Middle frontal gyrus (tissue), 1 donor: Measurements from ENCODE around the gene MIR17HG.

Experiments
- DNase-seq: peaks from one replicate; pipeline ENCODE4 v3.0.0-alpha.2; 2015; ENCODE audit warnings: low spot score; ENCODE audit errors: extremely low spot score

MIR17HG gene

DNA sequence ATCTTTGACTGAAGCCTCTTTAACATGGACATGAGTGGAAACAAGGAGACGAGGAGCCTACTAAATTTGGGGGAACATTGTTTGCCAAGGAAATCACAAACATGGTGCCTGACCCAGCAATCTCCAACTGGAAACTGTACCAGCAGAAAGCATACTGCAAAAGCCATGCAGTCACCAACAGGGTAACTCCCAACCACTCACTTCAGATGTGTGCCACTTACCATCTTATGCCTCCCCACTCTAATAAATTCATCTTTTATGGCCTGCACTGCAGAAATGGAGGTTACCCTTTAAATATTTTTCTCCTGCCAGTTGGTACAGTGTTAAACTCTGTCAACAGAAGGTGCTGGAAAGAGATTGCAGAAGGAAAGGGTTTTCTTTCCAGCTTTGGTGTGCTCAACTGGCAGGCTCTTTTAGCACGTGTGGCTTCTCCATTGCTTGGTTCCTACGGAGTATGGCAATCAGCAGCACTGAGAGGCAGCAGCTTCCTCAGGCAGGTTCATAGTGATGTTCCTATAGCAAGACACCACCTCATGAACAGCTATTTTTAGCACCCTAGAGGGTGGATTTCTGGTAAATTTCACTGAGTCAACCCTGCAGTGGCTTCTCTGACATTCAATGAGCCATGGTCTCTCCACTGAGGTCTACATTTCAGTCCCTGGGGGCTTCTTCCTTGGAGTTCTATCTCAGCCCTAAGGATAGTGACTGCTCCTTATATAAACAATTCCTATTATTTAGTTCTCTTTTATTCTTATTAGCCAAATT is 21.4 kb downstream of the MIR17HG start:
- DNase-seq: no peak

DNA sequence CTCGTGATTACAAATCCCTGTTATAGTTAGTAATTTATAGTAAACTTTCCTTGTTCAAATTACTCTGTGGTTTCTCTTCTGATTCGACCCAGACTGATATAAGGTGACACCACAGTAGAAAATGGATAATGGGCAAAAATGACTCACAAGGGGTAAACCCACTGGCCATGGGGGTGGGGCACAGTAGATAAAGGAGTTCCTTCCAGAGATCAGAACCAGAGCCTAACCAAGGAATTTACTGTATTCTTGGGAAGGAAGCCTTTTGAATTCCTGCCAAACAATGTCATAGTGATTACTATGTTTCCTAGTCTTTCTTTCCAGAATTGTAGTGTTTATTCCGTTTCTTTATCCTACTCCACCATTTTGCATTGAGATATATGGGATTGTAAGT is 21.9 kb downstream of the MIR17HG start:
- DNase-seq: no peak

DNA sequence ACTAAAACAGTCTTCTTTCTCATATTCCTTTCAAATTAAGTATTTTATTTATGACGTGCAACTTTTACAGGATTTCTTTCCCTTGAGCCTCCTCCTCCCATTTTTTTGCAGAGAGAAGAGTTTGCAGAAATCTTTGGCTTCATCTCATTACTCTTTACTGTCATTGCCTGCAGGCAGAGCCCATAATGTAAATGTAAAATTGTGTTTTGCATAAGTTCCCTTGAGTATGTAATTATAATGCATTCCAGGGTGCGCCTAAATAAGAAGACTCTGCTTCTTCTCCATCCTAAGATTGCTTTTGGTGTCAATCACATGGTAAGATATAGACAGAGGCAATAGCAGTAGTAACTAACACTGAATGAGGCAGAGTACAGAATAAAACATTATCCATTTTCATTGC is 23.0 kb downstream of the MIR17HG start:
- no peak for DNase-seq

DNA sequence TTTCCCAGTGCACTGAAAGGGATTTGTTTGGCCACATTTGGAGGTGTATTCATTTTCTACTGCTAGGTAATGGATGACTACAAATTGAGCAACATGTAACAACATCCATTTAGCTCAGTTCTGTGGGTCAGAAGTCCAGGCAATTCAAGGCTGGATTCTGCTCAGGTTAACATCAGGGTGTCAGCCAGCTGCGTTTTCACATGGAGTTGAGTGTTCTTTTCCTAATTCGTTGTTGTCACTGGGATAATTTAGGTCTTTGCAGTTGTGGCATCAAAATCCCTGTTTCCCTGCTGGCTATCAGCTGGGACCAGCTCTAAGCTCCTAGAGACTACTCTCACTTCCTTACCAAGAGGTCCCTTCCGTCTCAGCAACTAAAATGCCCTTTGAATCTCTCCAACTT is 25.4 kb downstream of the MIR17HG start:
- no peak for DNase-seq

DNA sequence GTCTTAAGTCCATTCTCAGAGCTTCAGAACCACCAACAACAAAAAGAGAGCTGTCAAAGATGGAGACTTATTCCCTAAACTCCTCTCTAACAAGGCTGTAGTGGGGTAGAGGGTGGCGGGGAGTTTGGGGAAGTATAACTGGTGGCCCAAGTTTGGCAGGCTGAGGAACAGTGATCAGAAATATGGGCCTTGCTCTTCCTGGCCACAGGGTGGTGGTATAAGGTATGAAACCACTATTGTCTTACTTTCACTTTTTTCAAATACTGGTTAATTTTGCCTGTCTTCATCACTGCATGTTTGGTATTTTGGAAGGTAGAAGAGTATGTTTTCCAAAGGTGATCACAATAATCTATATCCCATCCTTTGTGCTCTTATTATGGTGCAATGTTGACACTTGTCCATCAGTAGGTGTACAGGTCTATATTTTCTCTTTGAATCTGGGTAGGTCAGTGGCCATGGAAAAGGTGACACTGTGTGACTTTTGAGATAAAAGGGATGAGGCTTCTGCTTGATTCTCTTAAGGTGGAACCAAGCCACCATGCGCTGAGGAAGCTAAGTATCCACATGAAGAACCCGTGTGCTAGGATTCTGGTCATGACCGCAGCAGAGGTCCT is 27.7 kb downstream of the MIR17HG start:
- no peak for DNase-seq

DNA sequence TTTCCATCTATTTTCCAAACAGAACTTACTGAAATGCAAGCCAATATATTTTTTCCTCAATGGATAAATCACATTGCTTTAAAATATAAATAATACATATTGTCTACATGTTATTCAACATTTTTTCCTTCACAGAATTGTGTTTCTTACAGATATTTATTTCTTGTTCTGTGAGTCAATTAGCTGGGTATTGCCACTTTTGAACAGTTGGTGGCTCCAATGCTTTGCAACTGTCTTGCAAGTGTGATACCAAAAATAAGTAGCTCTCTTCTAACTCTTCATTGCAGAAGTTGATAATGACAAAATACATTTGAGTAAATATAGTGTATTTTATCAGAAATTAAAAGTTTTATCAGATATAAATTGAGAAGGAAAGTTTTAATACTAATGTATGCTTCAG is 33.9 kb downstream of the MIR17HG start:
- DNase-seq: peak; percentile 27

DNA sequence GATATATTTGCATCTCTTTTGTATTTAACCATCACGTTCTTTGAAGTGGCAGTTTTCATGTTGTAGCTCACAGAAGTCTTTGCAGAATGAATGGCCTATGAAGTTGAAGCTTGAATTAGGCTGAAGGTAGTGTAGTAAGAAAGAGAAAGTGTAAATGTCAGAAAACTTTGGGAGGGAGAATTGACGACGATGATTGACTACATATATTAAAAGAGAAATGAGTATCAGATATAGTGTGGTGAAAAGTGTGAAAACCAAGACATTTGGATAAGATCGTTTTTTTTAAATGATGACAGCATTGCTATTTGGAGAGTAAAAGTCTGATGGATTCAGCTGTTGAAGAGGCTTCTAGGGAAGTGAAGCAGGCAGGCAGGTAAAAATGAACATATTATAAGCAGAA is 36.3 kb downstream of the MIR17HG start:
- DNase-seq: no peak

DNA sequence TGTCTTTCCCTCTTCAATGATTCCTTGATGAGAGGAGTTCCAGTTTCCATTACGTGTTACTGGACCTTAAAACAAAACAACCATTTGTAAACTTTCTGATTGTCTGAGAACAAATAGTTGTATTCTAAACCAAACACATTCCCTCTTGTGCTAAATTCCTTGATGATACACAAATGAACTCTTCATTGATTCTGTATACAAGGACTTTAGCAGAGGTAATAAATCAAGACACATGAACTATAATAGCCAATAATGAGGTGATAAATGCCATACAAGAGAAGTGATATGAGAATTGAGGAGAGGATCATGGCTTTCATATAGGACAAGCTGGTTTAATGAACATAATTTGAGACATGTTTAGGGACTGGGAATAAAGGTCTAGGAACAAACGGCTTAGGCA is 37.4 kb downstream of the MIR17HG start:
- DNase-seq: no peak

DNA sequence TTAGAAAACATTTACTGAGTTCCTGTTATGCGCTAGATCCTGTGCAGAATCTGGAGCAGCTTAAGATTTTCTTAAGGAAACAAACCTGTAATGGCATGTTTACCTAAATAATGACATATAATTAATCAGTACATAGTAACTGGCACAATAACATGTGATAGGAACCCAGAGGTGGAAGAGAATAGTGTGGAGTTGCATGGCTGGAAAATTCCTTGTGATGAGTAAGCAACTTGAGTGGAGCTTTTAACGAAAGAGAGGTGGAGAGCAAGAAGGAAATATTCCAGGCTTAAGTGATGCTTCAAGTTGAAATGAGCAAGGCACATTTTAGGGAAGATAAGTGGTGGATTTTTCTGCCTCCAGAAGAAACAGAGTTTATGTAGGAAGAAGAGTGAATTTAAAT is 41.7 kb downstream of the MIR17HG start:
- DNase-seq: no peak

DNA sequence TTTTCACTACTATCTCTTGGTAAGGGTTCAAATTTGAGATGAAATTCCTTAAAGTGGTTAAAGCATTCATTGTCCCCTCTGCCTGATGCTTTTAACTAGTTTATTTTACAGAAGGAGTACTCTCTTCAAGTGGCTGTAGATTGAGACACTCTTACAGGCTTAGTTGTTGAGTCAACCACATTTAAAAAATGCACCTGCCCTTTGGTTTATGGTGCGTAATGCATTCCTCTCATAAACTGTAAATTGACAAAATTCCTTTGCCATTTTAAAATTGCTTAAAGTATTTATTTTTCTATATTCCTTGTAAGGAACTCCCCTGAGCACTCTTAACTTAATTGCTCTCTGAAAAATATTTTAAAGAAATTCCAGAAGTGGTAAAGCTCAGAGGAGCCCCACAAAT is 50.1 kb downstream of the MIR17HG start:
- no peak for DNase-seq

DNA sequence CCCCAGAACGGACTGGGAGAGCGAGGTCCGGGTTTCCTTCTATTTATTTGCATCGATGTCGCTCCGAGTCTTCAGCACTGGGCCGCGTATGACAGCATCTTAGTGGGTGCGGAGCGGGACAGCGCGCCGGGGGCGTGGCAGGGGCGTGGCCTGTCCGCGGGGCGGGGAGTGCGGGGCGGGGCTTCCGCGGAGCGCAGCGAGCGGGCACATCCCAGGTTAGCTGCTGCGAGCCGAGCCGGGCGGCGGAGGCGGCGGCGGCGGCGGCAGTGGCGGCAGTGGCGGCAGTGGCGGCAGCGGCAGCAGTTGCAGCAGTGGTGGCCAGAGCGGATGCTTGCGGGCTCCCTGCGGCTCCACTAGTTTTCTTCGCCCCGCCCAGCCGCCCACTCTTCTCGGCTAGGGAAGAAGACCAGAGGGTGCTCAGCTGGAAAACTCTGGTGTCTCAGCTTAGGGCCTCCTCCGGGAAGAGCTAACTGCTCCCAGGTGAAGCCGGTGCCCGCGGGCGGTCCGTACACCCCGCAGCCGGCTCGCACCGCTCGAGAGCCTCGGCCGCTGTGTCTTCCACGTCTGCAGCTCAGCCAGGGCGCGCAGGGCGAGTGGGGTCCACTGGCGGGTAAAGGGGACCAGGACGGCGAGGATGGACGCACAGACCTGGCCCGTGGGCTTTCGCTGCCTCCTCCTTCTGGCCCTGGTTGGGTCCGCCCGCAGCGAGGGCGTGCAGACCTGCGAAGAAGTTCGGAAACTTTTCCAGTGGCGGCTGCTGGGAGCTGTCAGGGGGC is 51.1 kb downstream of the MIR17HG start, which contains the start of gene GPC5:
TSS of gene GPC5 (plus strand) at position 209 of the 776 bp plus-strand sequence.
- DNase-seq: no peak

DNA sequence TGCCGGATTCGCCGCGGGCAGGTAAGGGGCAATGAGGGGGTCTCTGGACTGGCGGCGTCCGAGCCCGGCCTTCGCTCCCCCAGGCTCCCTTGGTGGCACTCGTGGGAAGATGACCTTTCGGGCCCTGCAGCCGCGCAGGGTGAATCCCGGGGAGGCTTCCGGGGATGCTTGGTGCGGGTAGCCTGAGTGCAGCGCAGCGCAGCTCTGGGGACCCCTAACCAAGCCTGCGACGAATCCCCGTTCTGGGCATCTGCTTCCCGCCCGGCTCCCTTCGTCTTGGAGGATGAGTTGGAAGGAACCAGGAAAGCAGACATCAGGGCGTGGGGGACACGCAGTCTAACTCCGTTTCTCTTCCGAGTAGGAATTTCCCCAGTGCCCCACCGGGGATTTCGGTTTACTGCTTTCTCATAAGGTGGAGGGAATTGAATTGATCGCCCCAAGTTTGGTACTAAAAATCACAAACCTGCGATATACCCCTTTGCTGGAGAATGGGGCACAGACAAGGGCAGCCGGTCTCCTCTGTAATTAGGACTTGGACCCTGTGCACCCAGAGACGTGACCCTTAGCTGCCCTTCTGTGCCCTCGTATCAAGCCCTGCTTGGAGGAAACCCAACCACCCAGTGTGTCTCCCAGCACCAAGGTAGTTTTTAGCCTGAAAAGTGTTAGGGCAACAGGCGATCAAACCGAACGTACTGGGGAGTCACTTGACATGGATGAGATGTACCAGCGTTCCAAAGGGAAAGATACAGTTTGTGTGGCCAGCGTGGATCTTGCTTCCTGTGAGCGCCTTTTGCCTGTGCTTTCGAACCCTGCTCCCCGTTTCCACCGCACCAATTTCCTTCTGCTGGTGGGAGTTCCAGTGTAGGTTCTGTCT is 51.9 kb downstream of the MIR17HG start:
- no peak for DNase-seq

DNA sequence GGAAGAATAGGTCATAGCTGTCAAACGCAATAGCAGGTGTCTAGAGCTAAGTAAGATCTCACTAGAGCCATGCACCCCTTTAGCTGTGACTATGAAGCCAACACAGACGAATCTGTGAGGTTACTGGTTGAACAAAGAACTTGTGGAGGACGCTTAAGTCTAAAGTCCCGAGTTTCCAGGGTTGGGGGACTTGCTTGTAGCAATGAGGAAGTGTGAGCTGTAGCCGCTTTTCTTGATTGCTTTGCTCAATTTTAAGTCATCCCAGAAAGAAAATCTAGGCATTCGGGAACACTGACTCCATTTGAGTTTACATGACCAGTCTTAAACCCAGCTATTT is 52.5 kb downstream of the MIR17HG start:
- no peak for DNase-seq

DNA sequence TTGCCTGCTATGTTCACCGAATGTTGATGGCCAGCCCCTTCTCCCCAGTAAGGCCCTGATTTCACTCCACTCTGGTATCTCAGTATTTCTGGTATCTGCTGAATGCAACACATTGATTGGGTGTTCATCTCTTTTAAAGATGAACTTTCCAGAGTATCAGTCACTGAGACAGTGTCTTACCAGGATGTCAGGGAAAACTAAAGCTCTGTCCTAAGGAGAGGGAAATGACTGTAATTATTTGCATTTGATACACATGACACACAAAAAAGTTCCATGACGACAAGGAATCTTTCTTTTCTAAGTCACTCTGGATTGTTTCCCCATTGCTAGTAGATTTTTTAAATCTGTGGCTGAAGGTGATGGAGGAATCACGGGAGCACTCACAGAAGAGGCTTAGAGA is 53.2 kb downstream of the MIR17HG start:
- DNase-seq: no peak

DNA sequence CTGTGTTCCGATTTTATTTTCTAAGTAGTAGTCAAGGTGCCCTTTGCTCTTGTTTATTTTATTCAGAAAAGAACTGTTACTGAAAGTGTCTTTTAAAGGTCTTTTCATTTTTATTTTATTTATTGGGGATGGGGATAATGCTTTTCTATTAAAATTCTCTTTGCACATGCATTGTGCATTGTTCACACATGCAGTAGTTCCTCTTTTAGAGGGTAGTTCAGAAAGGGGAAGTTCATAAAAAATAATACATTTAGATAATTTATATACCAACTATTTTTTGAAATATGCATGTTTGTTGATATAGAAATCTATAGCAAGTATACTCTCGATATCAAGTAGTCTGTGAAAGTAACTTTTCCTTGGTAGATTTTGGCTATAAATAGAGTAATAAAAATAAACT is 54.4 kb downstream of the MIR17HG start:
- DNase-seq: no peak
